HG02870 (cell line): ENCODE data around the gene CKS1B.

Experiments
- ATAC-seq: cut with Tn5 transposase; IDR thresholded peaks from one replicate; pipeline ENCODE4 v1.9.1; 2021; ENCODE audit warnings: mild to moderate bottlenecking, moderate library complexity; ENCODE audit not compliant: unreplicated experiment

CKS1B gene

DNA sequence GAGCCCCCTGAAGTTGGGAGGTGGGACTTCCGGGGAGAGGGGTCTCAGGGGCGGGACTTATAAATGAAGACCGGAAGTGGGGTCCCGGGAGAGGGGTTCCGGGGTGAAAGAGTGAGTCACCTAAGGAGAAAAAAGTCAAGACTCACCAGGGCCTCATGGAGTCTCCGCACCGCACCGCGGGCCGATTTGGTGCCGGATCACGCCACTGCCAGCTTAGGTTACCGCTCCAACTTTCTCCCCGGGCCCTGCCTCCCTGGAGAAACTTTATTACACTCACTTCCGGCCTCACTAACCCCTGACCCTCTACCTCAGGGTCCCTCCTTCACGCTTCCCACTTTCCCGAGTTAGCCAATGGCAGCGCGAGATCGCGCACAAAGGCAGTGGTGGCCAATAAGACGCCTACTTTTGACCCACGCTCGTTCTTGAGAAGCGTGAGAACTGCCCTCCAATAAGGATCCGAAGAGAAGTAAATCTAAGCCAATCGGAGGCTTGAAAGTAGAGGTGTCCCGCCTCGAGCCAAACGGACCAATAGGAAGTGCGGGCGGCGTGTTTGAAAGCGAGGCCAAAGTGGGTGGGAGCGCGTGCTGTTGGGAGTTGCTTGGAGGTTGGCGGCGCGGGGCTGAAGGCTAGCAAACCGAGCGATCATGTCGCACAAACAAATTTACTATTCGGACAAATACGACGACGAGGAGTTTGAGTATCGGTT is at the start of gene CKS1B:
CKS1B (plus strand) TSS at position 580 of the 706 bp plus-strand sequence; CDS start at position 645, 65 bp downstream.
- ATAC-seq, result peak; percentile 71

DNA sequence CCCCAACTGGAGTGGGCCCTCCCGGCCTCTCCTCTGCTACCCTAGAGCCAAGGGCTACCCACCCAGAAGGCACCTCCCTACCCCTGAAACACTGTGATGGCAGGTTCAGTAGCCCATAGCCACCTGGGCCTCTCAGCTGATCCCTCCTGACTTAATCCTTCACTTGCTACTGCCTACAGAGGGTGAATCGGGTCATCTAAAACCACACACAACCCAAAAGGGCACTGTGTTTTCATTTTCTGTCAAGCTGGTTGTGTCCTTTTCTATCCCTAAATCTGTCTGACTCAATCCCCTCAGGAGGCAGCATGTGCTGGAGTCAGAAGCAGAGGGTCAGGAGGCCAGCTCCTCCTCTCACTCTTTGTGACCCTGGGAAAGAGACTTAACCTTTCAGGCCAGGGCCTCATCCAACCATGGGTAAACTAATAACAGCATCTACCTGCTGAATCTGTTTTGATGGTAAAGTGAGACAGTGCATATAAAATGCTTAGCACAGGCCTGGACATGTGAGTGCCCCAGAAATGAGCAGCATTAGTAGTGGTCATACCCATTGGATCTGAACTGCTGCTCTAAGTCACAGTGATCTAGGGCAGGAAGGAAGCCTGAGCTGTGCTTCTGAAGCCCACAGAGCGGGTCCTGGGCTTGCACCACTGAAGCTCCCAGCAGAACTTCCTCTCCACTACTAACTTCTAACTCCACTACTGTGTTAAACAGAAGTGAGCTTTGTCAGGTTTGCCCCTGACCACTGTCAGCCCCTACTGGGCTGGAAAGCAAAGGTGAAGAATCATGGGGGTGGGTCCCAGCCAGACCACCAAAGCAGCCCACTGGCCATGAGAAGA is 48.9 kb upstream of the CKS1B start:
- ATAC-seq, result no peak

DNA sequence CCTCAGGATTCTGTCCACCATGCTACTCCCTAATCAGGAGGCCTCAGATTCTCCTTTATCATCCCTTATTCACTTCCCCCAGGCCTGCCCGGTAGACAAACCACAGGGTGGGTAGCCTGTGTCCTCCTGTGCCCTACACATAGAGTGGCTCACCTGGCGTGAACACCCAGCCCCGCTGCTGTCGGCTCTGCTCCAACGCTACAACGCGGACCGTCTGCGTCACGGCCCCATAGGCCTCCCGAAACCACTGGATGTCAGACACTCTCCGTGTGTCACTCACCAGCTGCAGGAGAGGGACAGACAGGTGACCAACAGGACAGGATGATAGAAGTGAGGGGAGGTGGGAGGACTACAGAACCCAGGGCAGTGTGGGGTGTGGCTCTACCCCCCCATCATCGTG is 48.3 kb upstream of the CKS1B start:
- no peak for ATAC-seq

DNA sequence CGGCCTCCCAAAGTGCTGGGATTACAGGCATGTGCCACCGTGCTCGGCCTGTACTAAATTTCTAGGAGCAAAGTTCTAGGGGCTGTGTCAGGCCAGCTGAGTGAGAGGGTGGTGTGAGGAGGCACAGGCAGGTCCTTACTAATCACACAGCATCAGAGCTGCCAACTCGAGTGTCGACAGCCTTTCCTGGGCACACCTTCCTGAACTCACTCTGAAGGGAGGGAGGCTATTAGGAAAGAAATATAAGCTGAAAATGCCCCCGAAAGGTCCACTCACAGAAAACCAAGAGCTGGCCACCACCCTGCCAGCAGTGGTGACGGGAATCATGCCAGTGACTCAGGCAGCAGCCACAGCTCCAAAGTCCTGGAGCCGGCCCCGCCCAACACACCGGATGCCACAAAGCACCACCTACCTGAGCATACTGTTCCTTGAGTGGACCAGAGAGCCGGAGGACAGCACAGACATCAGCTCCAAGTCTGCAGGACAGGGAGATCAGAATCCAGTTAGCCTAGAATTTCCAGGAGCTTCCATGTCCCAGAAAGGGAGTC is 42.5 kb upstream of the CKS1B start:
- ATAC-seq, result no peak

DNA sequence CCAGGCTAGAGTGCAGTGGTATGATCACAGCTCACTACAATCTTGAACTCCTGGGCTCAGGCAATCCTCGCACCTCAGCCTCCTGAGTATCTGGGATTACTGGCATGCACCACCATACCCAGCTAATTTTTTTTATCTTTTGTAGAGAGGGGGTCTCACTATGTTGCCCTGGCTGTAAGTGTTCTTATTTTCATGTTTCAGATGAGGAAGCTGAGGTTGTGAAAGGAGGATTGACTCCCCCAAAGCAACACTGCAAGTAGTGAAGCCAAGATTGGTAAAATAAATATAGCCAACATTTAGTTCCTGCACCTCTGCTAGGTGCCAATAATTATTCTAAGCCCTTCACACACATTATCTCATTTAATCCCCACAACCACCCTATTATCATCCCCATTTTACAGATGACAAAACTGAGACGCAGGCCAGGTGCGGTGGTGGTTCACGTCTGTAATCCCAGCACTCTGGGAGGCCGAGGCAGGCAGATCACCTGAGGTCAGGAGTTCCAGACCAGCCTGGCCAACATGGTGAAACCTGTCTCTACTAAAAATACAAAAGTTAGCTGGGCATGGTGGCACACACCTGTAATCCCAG is 40.0 kb upstream of the CKS1B start:
- ATAC-seq, result no peak

DNA sequence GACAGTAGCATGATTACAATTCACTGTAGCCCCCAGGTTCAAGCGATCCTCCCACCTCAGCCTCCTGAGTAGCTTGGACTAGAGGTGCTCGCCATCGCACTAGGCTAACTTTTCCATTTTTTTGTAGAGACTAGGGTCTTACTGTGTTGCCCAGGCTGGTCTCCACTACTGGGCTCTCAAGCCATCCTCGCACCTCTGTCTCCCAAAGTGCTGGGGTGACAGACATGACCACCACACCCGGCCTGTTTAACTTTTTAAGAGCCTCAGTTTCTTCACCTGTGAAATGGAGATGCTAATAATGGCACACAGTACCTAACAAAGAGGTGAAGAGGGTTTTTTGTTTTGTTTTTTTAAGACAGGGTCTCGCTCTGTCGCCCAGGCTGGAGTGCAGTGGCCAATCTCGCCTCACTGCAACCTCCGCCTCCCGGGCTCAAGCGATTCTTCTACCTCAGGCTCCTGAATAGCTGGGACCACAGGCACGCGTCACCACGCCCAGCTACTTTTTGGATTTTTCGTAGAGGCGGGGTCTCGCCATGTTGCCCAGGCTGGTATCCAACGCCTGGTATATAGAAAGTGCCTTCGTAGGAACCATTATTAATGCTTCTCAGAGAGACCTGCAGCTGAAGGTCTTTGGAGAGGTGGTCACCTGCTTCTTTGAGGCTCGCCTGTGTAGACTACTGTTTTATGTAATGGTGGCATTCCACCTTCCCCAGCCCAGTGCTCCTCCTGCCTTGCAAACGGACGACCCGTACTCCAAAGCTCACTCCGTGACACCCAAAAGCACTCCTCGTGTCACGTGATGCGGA is 38.5 kb upstream of the CKS1B start:
- no peak for ATAC-seq

DNA sequence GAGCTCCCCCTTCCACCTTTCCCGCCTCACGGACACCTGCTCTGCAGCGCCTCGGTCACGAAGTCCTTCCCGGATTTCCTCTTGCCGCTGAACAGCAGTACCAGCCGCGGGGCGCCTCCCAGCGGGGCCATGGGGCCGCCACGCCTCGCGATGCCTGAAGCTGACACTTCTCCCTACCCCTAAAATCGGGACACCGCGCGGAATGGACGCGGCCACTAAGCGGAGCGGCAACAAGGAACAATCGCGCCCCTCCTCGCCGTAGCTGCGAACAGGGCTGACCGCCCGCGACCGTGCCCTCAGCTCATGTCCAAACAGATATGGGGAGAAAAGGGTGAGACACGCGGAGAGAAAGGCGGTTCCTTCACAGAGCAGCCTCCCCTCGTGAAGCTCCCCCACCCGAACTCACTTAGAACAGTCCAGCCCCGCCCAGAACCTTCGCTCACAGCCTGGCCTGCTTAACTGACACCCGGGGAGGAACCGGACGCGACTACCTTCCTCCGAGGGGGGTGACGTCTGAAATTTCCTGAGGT is 37.9 kb upstream of the CKS1B start, which contains the start of gene PMVK:
PMVK (minus strand) TSS at position 165 of the 530 bp plus-strand sequence; CDS start at position 131, 34 bp downstream.
- peak; percentile 65 for ATAC-seq

DNA sequence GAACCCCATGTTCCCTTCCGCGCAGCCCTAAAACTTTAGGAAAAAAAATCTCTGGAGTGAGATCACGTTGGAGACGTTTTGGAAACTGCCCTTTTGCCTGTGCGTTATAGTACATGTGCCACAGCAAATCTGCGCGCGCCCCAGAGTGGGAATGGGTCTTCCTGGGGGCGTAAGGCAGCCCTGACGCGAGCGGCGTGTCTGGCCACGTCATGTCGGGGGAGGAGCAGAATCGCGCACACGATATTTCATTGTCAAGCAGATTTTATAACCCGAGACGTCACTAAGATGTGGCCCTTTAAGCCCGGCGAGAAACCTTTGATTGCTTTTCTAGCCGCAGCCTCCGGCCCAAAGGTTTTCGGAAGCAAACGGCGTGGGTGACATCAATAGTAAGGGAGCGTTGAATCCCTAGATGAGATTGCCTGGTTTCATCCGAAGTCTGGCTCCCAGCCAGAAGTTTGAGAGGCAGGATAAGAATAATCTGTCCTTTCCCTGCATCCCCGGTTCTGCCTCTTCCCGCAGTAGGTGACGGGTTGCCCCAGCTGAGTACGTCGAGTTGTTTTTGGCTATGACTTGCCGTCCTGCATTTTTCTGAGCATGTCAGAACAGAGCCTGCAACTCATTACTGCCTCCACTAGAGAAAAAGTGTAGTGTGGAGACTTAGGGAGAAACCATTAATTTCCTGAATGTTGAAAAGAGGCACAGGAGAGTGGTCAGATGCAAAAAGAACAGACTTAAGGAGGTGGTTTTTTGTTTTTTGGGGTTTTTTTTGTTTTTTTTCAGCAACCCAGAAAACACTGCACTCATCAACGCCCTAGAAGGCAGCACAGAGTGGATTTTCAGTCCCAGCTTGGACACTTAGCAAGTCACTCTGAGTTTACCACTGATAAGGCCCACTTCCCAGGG is 37.1 kb upstream of the CKS1B start:
- peak; percentile 47 for ATAC-seq

DNA sequence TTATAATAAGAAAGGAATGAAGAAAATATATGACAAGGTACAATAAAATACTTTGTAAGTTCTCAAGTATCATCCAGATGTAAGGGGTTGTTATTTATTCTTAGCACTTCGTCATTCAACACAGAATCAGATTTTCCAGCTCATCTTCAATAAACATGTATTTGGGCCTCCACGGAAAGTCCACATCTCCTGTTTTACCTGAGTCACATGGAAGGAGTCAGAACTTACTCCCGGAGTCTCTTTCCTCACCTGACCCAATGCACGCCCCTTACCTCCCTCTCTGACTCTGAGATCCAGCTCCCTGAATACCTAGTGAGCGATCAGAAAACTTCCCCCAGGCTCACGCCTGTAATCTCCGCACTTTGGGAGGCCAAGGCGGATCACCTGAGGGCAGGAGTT is 36.5 kb upstream of the CKS1B start:
- no peak for ATAC-seq

DNA sequence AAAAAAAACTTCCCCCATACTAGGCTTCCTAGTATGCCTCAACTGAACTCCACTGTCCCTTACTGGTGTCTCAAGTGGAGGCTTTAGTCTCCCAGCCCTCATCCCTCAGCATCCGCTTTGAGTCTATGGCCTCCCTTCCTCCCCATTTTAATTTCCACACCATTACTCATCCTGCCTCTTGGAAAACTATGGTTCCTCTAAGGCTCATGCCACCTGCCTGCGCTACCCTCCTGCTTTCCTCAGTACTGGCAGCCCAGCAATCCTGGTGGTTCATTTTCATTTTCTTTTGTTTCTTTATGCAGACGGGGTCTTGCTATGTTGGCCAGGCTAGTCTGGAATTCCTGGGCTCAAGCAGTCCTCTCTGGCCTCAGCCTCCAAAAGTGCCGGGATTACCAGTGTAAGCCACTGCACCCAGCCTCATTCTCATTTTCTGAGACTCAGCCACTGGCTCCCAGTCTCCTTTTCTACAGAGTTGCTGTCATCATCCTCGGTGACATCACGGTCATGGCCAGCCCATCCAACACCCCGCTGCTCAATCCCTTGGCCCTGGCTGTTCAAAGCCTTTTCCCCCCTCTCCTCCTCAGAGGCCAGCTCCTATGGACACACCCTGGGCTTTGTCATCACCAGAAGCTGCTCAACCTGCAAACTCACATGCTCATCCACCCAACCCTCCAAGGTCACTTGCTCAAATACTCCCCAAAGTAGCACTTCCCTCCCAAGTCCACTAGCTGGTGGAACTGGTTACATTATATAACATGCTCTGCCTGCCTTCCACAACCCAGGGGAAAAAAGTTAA is 35.7 kb upstream of the CKS1B start:
- ATAC-seq, result no peak

DNA sequence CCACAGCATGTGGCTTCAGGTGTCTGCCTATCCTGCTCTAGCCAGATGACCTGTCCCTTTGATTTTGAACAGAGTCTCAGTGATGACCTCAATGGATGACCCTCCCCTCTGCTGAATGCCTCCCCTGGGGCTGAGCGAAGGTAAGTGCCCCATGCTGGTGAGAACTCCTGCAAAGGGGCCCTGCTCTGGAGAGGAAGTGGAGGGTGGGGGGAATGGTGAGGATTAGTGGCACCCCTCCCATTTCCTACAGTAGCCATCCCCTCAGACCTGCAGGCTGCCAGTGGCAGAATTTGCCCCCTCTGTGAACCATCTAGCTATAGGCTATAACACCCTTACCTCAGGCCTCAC is 34.3 kb upstream of the CKS1B start:
- no peak for ATAC-seq

DNA sequence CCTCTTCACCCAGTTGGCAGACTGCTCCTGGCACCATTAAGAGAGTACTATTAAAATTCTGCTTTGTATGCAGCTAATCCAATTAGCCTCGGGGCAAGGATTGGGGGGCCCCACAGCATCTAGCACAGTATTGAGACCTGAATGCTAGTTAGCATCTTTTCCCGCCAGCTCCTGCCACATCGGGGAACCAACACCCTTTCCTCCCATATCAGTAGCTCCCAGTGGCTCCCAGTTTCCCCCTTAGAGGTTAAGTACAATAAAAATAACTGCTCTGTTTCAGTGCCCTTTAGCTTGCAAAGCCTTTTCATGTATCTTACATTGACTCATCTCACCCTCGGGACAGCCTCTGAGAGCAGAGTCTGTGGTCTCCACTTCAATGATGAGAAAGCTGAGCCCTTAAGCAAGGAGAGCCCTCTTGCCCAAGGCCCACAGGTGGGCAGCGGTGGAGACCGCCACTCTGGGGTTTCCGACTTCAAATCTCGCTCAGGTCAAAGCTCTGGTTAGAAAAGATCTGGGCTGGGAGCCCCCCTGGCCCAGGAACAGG is 33.8 kb upstream of the CKS1B start:
- ATAC-seq, result no peak

DNA sequence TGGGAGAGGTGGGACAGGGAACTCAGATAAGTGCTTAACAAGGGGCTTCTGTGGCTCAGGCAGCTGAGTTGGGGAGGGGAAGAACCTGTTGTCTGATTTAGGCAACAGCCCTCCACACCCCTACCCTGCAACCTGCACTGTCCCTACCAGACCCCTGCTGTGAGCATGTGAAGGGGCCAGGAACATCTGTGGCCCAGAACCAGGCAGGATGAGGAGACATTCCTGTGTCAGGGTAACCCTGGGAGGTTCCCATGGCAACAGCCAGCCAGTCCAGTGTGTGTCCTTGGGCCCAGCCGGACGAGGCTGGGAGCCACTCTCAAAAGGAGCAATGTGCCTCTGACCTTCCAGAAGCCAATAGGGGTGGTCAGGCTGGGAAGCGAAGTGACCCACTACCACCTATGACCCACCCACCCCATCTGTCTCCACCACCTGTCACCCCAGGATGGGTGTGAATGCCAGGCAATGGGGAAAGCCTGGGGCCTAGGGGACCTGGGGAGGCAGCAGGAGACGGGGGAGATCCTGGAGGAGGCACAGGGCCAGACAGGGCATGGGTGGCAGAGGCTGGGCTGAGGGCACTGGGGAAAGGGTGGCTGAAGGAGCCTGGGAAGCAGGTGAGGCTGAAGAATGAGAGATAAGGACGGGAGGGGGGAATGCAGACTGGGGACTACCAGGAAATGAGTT is 33.0 kb upstream of the CKS1B start:
- ATAC-seq, result no peak

DNA sequence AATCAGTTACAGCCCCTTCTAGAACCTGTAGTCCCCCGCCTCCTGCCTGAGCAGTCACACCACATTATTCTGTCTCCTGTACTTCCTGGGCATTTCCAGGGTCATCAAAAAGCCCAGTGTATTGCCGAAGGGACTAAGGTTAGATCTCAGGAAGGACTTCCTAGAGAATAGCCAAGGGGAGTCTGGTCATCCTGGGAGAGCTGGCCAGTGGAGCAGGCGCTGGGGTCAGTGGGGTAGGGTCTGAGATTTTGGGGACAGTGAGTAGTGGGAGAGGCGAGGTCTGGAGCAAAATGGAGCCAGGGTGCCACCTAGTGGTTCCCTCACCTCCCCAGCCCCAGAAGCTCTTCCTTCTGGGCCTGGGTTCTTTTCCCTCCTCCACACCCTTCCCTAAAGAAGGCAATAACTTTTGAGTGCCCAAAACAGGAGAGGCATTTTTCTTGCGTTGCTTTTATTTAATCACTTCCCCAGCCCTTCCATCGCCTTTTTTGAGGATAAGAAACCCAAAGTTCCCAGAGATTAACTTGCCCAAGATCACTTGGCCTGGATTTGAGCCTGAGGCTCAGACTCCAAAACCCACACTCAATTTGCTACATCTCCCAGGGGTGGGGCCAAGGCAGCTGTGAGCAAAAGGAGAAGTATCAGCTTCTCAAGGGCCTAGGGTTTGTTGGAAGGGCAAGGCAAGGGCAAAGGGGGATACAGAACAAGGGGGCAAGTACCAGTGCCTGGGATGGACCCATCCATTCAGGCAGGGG is 30.7 kb upstream of the CKS1B start:
- no peak for ATAC-seq

DNA sequence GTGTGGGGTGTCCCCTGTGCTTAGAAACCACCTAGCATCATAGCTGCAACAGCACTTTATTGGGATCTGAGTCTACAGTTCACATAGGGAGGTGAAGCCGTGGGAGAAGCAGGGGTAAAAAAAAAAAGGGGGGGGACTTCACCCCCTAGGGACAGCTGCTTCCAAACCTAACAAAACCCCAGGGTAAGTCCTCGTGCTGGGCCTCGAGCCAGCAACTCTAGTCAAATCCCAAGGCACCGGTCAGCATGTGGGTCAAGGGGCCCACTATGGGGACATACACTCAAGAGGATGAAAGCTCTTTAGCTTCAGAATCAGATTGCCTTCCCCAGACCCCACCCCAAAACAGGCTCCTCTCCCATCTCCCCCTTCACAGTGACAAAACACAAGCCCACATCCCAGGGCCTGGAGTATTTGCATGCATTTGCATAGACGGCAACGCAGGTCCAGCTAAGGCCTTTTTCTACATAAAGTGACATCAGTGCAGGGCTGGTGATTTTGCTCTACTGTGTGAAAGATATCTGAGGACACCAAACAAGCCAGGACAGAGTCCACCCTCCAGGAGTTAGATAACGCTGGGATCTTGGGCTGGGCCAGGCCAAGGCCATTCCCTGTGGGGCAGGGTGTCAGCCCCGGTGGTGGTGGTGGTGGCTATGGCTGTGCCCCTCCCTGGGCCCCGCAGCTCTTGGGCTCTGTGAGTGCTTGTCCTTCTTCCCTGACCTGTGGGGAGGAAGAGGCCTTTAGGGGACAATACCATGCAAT is 29.9 kb upstream of the CKS1B start:
- no peak for ATAC-seq

DNA sequence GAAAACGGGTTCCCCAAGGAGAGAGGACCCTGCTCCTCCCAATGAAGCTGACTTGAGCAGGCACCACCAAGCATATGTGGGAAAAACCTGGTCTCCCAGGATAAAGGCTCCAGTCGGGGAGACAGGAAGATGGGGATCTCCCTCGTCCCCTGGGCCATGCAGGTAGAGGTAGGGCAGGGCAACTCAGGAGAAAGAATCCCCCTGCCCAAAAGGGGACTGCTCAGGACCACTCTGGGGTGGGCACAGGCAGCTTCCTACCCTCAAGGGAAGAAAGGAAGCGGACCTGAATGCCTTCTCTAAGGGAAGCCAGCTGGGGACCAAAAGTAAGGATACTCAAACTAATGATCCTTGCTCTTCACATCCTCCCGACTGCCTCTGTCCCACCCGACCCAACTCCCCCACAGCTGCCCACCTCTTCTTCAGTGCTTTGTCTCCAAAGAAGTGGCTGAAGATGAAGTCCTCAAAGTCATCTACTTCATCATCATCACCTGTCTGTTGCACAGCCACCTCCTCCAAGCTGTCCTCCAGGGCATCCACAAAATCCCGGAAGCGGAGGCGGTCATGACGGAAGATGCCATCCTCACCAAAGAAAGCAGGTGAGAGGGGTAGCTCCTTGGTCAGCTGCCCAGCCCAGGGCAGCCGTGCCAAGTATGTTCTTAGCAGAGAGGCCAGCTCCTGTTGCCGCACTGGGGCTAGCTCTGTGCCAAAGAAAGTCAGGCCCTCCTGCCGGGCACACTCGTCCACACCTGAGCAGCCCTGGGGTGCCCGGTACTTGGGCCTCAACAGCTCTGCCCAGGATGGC is 29.1 kb upstream of the CKS1B start:
- no peak for ATAC-seq
